ENCODE measurements around the gene FGGY. TPM values are rescaled to one million over a fixed set of nuclear protein-coding genes. Genes with fewer than 3 reads are reported as not detected.

The FGGY gene
- total RNA-seq, 1 experiment from 2014 or later, result 14.6 TPM

- no CpG with 5 or more reads among the region's 1 CpG for WGBS (ENCODE audit: extremely low coverage, insufficient read length, low lambda C conversion rate)
- Mint-ChIP-seq H3K4me1 (no peaks in the 10 kb centered on the region), H3K27ac (no peak overlapping the region), H3K27me3 (ENCODE audit: low read depth) (no peaks in the 10 kb centered on the region; the same call in 1 of the 2 replicates), H3K36me3 (ENCODE audit: insufficient read depth in 1 of 3, low read depth in 3 of 3) (no peaks in the 10 kb centered on the region), H3K4me3 (no peak overlapping the region), H3K9me3 (no peaks in the 10 kb centered on the region; a peak in 1 of 5 replicates)
- H2AFZ ChIP-seq (ENCODE audit: low read length), result no peak overlapping the region
- no peak overlapping the region for H2BK12ac ChIP-seq (ENCODE audit: insufficient read length, low read depth, low read length)
- no peak for DNase-seq
- no peak overlapping the region for H3K4me2 ChIP-seq (ENCODE audit: insufficient read depth, insufficient read length, low read length)
- no peak overlapping the region for H4K91ac ChIP-seq (ENCODE audit: insufficient read length, low read depth, low read length)
- no peaks in the 10 kb centered on the region for H3K23me2 ChIP-seq (ENCODE audit: insufficient read length, low read depth, low read length, poor library complexity, severe bottlenecking)
- H3K4me1 ChIP-seq (ENCODE audit: insufficient read depth, low read length), result no peaks in the 10 kb centered on the region
- no peaks in the 10 kb centered on the region for H3K79me2 ChIP-seq (ENCODE audit: insufficient read depth, low read length)
- H4K5ac ChIP-seq (ENCODE audit: insufficient read length, low read depth, low read length), result no peak overlapping the region
- no peaks in the 10 kb centered on the region for H4K20me1 ChIP-seq (ENCODE audit: control insufficient read depth, insufficient read depth, insufficient read length)
- no peak overlapping the region for H3K27ac ChIP-seq (ENCODE audit: insufficient read length, low read depth, low read length)
- H2BK120ac ChIP-seq (ENCODE audit: low read depth, low read length, poor library complexity, severe bottlenecking), result no peak overlapping the region
- no peaks in the 10 kb centered on the region for H3K27me3 ChIP-seq (ENCODE audit: insufficient read depth, low read length)
- no peak overlapping the region for H3K14ac ChIP-seq (ENCODE audit: insufficient read depth, low read length)
- H3K56ac ChIP-seq (ENCODE audit: insufficient read length, low read depth, low read length), result no peak overlapping the region
- no peaks in the 10 kb centered on the region for H3K79me1 ChIP-seq (ENCODE audit: insufficient read depth, low read depth, low read length, poor library complexity, severe bottlenecking)
- no peak overlapping the region for H4K8ac ChIP-seq (replicated peaks; ENCODE audit: insufficient read length, low read depth, low read length)
- H2AK5ac ChIP-seq (ENCODE audit: insufficient read length, low read length), result no peak overlapping the region
- no peak overlapping the region for H3K4ac ChIP-seq (ENCODE audit: low read depth, low read length)
- H2BK5ac ChIP-seq (ENCODE audit: insufficient read length, low read length), result no peak overlapping the region
- H3K9ac ChIP-seq (ENCODE audit: extremely low read depth, insufficient read length, low read length), result no peak overlapping the region
- no peak overlapping the region for H3K18ac ChIP-seq (ENCODE audit: insufficient read length, low read depth, low read length)
- H2BK15ac ChIP-seq (ENCODE audit: low read depth, low read length), result no peak overlapping the region; the same call in 1 of the 2 replicates
- no peak for TF ChIP-seq CTCF (conservative IDR thresholded peaks at IDR 0.05)
- H2BK20ac ChIP-seq (ENCODE audit: low read depth, low read length, poor library complexity, severe bottlenecking), result no peak overlapping the region
- H3K9me3 ChIP-seq (ENCODE audit: control insufficient read depth, low read depth, low read length), result no peaks in the 10 kb centered on the region
- no peak overlapping the region for H3K23ac ChIP-seq (ENCODE audit: insufficient read length, low read depth, low read length)
- no peak overlapping the region for H3T11ph ChIP-seq (ENCODE audit: low read length)
These were observed 24.4 kb upstream of the FGGY start for GRCh38 chr1:59272507-59272906.
